Measurements from ENCODE around the gene CENPL. TPM values are rescaled to one million over a fixed set of nuclear protein-coding genes. Genes with fewer than 3 reads are reported as not detected.
"Not testable (repeated sequence)": the region's sequence is repeated elsewhere in the genome, so short reads cannot be mapped to it uniquely, and the experiment has no call there.

Gene CENPL
- total RNA-seq: 4.2 TPM

GRCh38 chr1:173824315-173825081 is at the start of gene CENPL, which contains the start of gene DARS2:
Gene CENPL (minus strand): TSS chr1:173824883. CDS start chr1:173811299, 13,584 bp downstream.
Gene DARS2 (plus strand): TSS chr1:173824673. CDS start chr1:173825230, 557 bp downstream.
- peak; percentile 97 for DNase-seq (ENCODE audit: low spot score)

GRCh38 chr1:173871500-173871899 is 46.8 kb upstream of the CENPL start:
- DNase-seq (ENCODE audit: low spot score): no peak

- no peak for DNase-seq (ENCODE audit: low spot score)
Observed at GRCh38 chr1:173871091-173871490, 46.4 kb upstream of the CENPL start.

DNA sequence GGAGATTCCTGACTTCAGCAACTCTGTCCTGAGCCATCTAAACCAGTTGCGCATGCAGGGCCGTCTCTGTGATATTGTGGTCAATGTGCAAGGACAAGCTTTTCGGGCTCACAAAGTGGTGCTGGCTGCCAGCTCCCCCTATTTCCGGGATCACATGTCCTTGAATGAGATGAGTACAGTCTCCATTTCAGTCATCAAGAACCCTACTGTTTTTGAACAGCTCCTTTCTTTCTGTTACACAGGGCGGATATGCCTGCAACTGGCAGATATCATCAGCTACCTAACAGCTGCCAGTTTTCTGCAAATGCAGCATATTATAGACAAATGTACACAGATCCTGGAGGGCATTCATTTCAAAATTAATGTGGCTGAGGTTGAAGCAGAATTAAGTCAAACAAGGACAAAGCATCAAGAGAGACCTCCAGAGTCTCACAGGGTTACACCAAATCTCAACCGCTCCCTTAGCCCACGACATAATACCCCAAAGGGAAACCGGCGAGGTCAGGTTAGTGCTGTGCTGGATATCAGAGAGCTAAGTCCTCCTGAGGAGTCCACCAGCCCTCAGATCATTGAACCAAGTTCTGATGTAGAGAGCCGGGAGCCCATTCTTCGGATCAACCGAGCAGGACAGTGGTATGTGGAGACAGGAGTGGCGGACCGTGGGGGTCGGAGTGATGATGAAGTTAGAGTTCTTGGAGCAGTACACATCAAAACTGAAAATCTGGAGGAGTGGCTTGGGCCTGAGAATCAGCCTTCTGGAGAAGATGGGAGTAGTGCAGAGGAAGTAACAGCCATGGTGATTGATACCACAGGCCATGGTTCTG is 45.8 kb upstream of the CENPL start:
- DNase-seq (ENCODE audit: low spot score): no peak

- no peak for DNase-seq (ENCODE audit: low spot score)
Observed at GRCh38 chr1:173869021-173869359, 44.3 kb upstream of the CENPL start.

DNA sequence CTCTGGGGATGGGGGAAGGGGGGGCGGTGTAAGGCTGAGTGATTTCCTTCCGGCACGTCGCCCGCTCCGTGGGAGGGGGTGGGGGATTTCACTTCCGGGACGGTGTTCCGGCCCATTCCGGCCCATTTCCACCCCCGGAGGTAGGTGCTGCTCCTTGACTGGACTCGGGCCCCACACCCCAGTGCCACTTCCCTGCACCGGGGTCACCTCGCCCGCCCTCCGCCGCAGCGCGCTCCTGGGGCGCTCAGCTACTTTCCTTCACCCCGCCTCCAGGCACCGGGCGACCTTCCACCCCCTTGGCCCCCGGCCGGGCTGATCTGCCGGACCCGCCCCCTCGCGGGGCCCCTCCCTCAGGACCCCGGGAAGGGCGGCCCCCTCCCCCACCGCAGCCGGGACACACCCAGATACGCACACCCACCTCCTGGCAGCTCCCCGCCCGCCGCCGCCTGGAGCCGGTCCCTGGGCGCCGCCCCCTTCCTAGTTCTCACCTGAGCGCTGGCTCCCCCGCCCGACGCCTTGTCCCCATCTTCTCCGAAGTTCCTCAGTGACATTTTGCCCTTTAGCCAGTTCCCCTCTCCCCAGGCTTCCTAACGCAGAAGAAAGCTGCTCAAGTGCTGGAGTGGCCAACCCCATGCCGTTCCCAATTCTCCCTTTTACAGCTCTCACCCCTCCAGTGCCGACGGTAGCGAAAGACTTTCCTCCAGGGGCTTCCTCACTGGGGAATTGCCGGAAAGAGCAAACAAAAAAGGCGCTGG is 43.8 kb upstream of the CENPL start, which contains the start of gene ZBTB37:
ZBTB37 (plus strand) TSS at position 115 of the 755 bp plus-strand sequence. CDS start 1,846 bp downstream, outside the sequence.
- DNase-seq (ENCODE audit: low spot score): peak; percentile 95

GRCh38 chr1:173867753-173868265 is 43.1 kb upstream of the CENPL start, which contains the start of gene GAS5:
Gene GAS5 (minus strand): TSS chr1:173867989.
- peak; percentile 100 for DNase-seq (ENCODE audit: low spot score)

DNA sequence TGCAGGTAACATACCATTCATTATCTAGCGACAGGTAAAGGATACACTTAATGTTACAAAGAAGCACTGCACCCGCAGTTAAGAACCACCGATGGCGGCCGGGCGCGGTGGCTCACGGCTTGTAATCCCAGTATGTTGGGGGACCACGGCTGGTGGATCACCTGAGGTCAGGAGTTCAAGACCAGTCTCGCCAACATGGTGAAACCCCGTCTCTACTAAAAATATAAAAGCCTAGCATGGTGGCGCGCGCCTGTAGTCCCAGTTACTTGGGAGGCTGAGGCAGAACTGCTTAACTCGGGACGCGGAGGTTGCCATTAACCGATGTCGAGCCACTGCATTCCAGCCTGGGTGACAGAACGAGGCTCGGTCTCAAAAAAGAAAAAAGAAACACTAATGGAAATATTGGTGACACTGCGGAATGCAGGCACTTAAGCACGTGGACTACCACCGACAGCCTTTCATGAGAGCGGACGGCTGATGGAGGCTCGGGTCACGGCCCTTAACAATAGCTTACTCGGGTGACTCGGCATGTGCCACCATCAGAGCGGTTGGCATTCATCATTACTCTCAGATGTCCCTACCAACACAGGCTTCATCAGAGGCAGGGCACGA is 42.6 kb upstream of the CENPL start:
- DNase-seq (ENCODE audit: low spot score): no peak

DNA sequence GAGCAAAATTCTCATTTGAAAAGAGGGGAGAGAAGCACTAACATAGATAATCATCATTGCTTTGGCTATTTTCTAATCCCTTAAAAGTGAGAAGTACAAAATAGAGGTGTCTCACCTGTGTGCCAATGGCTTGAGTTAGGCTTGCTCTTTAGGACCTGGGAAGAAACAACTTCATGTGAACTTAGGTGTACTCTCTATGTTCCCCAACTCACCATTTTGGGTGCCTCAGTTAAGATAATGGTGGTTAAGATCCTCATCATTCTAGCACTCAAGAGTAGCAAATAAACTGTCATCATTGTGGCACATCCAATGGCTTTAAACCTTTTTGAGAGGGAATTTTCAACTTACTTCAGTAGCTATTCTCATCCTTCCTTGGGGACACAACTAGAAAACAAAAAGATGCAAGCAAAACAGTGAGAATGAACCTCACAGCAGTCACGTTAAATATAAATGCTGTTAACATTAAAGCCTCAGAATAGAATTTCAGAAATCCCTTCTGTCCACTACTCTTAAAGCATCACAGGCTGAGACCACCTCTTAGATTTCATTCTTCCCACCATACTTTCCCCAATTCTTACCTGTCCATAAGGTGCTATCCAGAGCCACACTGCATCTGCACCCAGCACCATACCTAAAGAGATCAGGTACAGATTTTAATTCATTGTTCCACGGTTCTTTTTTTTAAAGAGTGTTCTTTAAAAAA is 41.9 kb upstream of the CENPL start:
- DNase-seq (ENCODE audit: low spot score): no peak

- no peak for DNase-seq (ENCODE audit: low spot score)
Observed at GRCh38 chr1:173865468-173866164, 40.9 kb upstream of the CENPL start.

DNA sequence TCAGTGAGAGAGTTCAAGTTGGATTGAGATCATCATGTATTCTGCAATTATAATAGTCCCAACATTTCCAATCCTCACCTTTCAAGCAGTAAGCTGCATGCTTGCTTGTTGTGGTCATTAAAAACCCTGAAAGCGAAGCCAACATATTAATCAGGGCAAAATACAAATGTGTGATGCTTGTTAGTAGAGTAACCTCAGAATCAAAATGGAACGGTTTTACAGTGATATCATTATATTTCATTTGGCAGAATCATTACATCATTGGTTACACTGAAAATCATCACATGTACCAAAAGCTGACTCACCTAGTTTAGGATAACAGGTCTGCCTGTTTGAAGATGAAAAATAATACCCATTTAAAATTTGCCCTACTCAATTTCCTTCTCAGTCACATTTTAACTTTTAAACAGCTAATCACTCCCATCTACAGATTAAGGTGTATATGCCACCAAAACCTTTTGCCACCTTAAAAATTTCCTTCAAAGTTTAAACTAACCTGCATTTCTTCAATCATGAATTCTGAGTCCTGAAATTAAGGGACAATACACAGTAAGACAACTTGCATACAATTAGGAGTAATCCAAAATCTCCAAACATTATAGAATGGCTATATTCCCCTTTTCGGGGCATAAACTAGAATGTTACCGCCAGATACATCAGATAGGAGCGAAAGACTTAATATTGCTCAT is 39.6 kb upstream of the CENPL start:
- no peak for DNase-seq (ENCODE audit: low spot score)

DNA sequence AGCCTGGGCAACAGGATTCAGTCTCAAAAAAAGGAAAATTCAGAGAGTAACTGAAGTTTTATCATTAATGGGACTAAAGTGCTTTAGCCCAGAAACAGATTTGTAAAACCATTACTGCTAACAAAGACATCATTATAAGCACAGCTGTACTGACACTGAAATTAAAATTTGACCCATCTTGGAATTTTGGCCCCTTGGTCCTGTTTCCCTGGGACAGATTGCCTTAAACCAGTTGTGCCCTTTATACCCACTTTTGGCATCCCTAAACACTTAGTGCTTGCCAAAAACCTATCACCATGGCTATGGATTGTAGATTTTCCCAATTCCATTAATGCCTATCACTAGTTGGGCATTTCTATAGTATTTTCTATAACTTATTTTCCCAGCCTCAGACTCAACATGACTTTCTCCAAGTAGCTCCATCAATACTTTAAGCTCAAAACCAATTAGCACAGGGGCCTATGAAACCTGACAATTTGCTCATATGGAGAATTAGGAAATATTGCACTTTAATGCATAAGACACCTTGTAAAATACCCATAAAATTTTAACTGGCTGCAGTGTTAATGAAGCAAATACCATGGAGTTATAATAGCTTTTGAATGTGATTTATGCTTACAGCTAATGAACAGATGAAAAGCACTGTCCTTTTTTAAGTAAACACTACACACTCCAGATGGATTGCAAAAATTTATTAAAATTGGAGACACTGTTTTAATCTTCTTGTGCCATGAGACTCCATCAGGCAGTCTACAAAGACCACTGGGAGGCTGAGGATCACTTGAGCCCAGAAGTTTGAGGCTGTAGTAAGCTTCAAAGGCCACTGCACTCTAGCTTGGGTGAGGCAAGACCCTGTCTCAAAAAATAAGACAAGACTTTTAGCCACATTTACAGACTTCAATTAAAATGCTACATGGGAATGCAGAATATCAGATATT is 38.8 kb upstream of the CENPL start:
- DNase-seq (ENCODE audit: low spot score): no peak

DNA sequence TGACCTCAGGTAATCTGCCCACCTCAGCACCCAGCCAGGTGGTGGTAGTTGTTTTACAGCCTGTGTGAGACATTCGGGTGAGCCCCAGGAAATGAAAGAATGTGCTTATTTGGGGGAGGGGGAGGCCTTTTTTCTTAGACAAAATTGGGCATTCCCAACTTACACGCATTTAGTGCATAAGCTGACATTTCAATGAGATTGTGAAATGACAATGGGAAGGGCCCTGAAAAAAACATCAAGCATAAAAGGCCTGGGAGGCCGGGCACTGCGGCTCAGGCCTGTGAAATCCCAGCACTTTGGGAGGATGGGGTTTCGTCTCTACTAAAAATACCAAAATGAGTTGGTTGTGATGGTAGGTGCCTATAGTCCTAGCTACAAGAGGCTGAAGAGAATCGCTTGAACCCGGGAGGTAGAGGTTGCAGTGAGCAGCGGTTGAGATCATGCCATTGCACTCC is 38.1 kb upstream of the CENPL start:
- no peak for DNase-seq (ENCODE audit: low spot score)

GRCh38 chr1:173862146-173862768 is 37.6 kb upstream of the CENPL start:
- not testable (repeated sequence) for DNase-seq (ENCODE audit: low spot score)

DNA sequence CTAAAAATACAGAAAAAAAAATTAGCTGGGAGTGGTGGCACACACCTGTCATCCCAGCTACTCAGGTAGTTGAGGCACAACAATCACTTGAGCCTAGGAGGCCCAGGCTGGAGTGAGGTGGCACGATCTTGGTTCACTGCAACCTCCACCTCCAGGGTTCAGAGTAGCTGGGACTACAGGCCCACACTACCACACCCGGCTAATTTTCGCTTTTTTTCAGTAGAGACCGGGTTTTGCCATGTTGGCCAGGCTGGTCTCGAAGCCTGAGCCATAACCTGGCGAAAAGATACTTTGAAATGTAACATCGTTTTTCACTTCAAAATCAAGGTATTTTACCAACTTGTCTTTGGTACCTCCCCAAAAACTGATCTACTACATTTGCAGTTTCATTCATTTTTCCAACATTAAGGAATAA is 37.1 kb upstream of the CENPL start:
- no peak for DNase-seq (ENCODE audit: low spot score)

DNA sequence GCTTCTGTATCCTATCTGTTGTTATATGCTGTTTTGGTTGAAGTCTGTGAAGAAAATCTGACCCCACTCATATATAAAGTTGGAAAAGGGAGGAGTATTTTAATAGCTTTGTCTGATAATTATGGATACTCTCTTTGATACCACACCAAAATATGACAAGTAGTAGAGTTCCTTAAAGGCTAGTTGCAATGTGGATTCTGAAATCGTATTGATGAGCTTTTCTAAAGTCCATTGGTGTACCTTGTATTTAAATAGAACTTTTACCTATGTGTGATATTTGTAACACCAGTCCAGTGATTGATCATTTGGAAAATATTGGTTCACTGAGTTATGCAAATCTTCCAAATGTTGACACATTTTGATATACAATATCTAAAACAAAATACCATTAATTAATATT is 35.4 kb upstream of the CENPL start:
- DNase-seq (ENCODE audit: low spot score): no peak

DNA sequence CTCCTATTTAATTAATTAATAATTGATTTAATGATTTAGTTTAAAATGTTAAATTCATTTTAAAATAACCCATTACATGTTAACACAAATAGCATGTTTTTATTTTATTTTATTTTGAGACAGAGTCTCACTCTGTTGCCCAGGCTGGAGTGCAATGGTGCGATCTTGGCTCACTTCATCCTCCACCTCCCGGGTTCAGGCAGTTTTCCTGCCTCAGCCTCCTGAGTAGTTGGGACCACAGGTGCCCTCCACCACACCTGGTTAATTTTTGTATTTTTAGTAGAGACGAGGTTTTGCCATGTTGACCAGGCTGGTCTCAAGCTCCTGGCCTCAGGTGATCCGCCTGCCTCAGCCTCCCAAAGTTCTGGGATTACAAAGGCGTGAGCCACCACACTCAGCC is 34.9 kb upstream of the CENPL start:
- not testable (repeated sequence) for DNase-seq (ENCODE audit: low spot score)

Measured in ureter (tissue), 1 donor.